Fibroblast of gingiva (primary cell): ENCODE measurements around the gene REC114.

Source experiments
- DNase-seq: peaks from one replicate; pipeline ENCODE4 v3.0.0-alpha.2; 2011; ENCODE audit warnings: low read depth

Gene REC114

GRCh38 chr15:73457334-73457733 lies 14.4 kb downstream of the REC114 start:
- no peak for DNase-seq

GRCh38 chr15:73460662-73461061 lies 17.7 kb downstream of the REC114 start:
- no peak for DNase-seq

DNA sequence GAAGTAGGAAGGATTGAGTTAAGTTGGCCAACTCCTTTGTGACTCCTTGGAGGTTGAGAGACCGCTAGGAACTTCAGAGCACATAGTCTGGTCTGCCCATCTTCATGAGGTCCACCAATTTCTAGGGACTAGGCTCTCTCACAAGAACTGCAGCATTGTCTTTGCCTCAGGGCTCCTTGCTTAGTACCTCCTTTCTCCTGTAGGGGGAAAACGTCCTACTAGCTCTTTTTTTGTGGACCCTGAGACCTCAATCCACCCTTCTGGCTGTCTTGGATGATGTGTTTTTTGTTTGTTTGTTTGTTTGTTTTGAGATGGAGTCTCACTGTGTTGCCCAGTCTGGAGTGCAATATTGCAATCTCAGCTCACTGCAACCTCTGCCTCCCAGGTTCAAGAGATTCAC lies 21.6 kb downstream of the REC114 start:
- no peak for DNase-seq

DNA sequence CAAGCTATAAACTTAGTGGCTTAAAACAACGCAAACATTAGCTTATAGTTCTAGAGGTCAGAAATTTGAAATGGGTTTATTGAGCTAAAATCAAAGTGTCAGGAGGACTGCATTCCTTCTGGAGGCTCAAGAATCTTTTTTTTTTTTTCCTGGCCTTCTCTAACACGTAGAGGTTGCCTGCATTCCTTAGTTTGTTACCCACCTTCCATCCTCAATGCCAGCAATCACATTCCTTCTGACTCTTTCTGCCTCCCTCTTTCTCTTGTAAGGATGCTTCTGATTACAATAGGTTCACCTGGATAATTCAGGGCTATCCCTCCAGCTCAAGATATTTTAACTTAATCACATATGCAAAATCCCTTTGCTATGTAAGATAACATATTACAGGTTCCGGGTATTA lies 24.8 kb downstream of the REC114 start:
- no peak for DNase-seq

DNA sequence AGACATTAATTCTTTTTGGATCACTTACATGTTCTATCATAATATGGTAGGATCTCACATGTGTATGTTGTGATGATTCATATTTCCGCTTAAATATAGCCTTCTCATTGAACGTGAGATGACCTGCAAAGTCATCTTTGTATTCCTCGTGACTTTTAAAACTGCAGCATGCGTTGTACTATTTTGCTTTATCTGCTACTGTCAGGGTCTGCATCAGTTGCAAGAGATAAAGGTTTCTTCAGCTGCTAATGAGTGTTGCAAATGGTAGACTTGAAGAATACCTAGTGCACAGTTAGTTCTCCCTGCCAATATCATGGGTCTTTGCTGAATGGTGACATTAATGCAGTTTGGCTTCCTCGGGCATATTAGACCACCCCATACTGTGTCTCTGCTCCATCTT lies 31.8 kb downstream of the REC114 start:
- no peak for DNase-seq

DNA sequence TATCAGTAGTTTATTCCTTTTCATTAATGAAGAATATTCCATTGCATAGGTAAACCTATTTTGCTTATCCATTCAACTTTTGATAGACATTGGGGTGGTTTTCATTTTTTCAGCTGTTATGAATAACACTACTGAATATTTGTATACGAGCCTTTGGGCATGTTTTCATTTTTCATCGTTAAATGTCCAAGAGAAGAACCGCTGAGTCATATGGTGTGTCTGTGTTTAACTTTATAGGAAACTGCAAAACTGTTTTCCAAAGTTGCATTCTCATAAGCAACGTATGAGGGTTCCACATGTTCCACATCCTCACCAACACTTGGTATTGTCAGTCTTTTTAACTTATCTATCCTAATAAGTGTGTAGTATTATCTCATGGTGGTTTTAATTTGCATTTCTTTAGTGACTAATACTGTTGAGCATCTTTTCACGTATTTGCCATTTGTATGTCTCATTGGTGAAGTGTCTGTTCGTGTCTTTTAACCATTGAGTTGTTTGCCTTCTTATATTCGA lies 33.8 kb downstream of the REC114 start:
- DNase-seq = no peak

DNA sequence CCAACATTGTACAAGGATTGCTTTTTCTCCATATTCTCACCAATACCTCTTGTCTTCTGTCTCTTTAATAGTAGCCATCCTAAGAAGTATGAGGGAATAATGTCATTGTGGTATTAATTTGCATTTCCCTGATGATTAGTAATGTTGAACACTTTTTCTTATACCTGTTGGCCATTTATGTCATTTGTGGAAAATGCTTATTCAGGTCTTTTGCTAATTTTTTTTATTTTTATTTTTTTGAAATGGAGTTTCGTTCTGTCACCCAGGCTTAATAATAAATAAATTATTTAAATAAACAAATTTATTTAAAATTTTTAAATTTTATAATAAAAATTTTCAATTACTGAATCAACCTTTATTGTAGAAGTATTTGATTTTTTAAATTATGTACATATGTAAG lies 37.1 kb downstream of the REC114 start:
- DNase-seq = no peak

- DNase-seq = no peak
These were observed 39.2 kb downstream of the REC114 start for GRCh38 chr15:73482166-73482565.

- DNase-seq = peak; percentile 48
These were observed 40.1 kb downstream of the REC114 start for GRCh38 chr15:73483053-73483452.

DNA sequence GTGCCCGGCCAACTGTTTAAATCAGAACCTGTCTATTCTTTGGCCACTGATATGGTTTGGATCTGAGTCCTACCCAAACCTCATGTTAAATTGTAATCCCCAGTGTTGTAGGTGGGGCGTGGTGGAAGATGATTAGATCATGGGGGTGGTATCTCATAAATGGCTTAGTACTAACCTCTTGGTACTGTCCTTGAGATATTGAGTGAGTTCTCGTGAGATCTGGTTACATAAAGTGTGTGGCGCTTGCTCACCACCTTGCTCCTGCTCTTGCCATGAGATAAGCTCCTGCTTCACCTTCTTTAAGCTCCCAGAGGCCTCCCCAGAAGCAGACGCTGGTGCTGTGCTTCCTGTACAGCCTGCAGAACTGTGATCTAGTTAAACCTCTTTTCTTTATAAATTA lies 42.4 kb downstream of the REC114 start:
- no peak for DNase-seq

DNA sequence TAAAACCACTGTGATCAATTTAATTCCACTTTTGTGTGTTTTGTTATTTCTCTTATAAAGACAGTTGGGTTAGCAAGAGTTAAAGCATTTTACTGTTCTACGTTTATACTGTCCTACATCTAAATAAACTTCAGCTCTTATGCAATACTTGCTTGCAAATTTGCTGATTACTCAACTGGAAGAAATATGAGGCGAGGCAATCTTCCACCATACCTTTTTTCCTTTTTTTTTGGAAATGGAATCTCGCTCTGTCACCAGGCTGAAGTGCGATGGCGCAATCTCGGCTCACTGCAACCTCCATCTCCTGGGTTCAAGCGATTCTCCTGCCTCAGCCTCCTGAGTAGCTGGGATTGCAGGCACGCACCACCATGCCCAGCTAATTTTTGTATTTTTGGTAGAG lies 42.9 kb downstream of the REC114 start:
- peak; percentile 57 for DNase-seq

GRCh38 chr15:73488698-73489097 lies 45.7 kb downstream of the REC114 start:
- DNase-seq = no peak

- DNase-seq = no peak
These were observed 51.0 kb downstream of the REC114 start for GRCh38 chr15:73493922-73494321.

GRCh38 chr15:73495181-73495580 lies 52.2 kb downstream of the REC114 start:
- DNase-seq = peak; percentile 18

DNA sequence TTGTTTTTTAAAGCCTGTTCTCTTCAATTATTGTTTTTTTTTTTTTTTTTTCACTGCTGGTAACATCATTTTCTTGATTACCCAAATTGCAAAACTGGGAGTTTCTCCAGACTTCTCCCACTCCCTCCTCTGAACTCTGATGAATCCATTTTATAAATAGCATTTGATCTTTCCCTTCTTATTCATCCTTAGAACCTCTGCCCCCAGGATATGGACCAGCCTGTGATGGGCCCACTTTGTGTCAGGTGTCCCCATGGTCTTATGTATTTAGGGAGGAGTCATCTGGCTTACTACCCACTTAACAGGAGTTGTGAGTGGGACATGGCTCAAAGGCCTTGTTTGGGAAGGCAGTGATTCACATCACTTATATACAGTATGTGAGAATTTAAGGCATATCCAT lies 57.7 kb downstream of the REC114 start:
- DNase-seq = no peak

GRCh38 chr15:73504885-73505284 lies 61.9 kb downstream of the REC114 start:
- no peak for DNase-seq

DNA sequence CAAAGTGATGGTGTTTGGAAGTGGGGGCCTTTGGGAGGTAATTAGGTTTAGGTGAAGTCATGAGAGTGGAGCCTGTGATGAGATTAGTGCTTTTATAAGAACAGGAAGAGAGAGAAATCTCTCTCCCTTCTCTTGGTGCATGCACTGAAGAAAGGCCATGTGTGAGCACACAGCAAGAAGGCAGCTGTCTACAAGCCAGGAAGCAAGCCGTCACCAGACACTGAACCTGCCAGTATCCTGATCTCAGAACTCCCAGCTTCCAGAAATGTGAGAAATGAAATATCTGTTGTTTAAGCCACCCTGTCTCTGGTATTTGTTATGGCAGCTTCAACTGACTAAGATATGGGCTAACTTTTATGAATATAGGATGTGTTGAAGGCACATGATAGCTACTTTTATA lies 72.6 kb downstream of the REC114 start:
- DNase-seq = no peak

DNA sequence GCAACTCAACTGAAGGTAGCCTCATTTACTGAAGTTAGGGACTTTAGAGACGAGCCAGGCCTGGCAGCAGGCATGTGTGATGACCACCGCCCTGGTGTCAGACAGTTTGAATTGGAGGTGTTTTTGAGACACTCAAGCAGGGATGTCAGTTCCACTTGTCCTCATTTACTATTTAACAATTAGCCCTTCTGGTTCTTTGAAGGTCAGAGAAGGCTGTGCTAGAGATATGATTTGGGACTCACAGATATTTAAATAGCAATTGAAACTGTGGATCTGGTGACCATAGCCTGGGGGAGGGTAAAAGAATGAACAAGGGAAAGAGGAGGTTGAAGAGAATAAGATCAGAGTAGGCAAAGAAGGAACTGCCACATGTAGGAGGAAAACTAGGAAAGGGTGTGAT lies 74.6 kb downstream of the REC114 start:
- no peak for DNase-seq

GRCh38 chr15:73518180-73518862 lies 75.4 kb downstream of the REC114 start:
- DNase-seq = no peak

GRCh38 chr15:73518876-73519733 lies 76.1 kb downstream of the REC114 start:
- no peak for DNase-seq

- no peak for DNase-seq
These were observed 79.0 kb downstream of the REC114 start for GRCh38 chr15:73522011-73522410.

DNA sequence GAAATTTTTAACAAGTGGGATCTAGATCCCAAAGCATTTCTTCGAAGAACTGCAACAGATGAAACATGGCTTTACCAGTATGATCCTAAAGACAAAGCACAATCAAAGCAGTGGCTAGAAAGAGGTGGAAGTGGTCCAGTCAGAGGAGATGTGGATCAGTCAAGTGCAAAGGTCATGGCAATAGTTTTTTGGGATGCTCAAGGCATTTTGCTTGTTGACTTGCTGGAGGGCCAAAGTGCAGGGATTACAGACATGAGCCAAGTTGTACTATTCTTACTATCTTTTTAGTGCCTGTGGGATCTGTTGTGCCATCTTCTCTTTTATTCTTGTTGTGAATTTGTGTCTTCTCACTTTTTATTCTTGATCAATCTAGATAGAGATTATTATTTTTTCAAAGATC lies 82.0 kb downstream of the REC114 start:
- no peak for DNase-seq

- no peak for DNase-seq
These were observed 84.6 kb downstream of the REC114 start for GRCh38 chr15:73527598-73527997.
